ENCODE data around the gene CNTNAP3B.
"Not testable (repeated sequence)": the region's sequence is repeated elsewhere in the genome, so short reads cannot be mapped to it uniquely, and the experiment has no call there.

CNTNAP3B gene

DNA sequence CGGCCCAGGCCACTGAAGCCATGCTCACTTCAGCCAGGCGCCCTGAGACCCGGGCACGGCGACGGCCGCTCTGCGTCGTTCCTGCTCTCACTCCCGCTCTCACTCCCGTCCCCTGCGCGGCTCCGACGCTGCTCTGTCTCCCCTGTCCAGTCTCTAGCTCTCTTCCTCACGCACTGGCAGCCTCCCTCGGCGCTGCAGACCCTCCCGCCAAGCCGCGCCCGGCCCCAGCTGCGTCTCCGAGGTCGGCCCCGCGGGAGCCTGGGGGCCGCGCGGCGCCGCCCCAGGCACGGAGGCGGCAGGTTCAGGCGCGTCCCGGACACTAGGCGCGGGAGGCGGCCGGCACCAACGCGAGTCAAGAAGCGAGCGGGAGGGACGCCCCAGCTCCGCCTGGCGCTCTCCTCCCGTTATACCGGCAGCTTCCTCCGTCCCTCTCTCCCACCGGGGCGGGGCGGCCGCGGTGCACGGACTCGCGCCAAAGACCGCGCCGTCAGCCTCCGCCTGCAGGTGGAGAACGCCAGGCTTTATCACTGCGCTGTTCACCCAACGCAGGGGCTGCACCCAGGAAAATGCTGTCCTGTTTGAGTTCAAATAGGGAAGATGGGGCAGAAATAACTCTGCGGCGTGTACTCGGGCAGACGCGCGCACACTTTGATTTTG lies at the start of gene CNTNAP3B:
TSS of gene CNTNAP3B (minus strand) at position 354 of the 657 bp plus-strand sequence. CDS start at position 22, 332 bp downstream.
- DNase-seq = not testable (repeated sequence)

DNA sequence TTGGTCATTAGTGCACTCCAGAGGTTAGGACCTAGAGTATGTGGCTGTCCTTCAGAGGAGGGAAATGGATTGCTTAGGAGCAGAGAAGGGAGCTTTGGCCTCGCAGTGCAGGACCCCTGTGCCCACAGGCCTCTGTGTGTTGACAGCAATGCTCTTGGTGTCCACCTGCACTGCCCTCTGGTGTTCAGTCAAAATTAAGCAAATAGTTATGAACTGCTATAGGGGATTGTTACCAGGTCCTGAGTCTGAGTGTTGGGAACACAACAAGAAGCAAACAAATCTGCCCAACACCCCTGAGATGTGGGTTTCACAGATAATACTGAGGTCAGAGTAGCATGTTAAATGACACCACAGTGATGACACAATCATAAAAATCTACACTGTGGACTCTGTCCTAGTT lies 31.1 kb upstream of the CNTNAP3B start:
- DNase-seq = not testable (repeated sequence)

DNA sequence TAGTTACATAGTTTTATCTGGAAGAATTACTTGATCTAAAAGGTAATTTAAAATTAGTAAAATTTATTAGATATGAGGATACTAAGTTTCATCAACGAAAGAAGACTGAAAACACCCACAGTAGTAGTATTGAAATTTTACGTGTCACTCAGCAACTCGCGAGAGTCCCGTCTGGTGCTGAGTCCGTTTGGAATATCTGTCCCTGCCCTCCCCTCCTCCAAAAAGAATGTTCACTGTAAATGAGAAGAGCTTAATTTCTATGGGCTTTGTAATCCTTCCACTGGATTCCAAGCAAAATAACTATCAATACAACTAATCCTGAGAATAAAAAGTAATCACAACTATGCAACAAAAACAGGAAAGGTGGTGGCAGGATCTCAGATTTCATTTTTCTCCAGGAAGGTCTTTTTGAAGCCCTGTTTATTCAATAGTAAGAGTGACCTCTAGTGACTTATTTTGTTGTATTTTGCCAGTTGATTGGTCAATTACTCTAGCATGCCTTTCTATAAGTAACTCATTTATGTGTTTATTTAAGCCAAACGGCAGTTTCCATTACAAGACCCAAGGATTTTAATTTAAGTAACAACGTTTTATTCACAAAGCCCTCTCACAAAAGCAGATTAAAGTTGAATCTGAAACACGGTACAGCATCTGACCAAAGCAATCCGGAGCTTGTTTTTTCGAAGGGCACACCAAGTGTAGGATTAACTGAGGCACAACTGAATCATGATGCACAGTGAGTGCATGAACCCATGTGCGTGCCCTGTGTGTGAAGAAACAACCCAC lies 2.0 kb downstream of the CNTNAP3B start:
- not testable (repeated sequence) for DNase-seq

DNA sequence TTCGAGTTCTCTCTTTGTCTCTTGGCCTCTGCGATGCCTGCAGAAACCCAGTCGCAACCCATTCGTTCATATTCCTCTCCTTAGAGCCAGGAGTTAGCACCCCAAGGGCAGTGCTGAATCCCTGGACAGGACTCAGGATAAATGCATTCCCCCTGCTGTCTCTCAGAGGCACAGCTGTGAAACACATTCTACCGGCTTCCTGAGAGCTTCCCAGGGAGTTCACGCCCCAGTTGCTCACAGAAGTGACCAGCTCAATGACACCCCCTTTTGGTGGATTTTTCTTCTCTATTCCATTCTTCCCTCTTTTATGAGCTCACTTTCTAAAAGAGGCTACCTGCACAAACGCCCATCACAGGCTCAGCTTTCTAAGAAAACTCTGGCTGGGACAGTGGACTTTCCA lies 8.2 kb downstream of the CNTNAP3B start:
- DNase-seq = not testable (repeated sequence)

DNA sequence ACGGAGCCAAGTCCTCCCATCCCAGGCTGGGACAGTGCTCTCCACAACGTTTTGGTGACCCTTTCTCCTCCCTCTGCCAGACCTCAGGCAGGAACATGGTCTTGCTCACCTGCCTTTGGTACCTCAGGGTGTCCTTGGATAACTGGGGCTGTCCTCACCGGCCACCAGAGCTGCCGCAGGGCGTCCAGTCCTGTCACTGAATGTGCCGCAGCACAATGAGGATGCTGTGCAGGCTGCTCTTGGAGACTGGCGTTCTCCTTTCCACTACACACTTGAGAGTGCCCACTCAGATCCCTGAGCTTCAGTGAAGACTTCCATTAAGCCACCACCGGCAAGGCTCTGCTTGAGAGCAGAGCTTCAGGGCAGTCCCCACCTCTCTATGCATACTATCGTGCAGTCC lies 33.3 kb downstream of the CNTNAP3B start:
- not testable (repeated sequence) for DNase-seq

DNA sequence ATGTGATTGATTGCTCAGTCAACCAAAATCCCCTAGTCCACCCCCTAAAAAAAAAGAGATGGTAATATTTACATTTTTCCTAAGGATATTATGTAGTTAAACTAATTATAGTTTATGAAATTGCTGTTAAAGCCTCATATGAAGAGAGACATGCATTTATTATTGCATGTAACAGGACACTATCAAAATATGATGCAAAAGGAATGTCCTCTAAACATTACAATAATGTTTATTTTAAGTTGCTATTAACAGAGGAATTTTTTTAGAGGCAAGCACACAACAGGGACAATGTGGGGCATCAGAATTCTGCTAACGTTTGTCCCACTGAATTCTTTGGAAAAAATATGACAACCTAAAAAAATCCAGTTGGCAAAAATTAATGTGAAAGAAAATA lies 44.7 kb downstream of the CNTNAP3B start:
- not testable (repeated sequence) for DNase-seq

DNA sequence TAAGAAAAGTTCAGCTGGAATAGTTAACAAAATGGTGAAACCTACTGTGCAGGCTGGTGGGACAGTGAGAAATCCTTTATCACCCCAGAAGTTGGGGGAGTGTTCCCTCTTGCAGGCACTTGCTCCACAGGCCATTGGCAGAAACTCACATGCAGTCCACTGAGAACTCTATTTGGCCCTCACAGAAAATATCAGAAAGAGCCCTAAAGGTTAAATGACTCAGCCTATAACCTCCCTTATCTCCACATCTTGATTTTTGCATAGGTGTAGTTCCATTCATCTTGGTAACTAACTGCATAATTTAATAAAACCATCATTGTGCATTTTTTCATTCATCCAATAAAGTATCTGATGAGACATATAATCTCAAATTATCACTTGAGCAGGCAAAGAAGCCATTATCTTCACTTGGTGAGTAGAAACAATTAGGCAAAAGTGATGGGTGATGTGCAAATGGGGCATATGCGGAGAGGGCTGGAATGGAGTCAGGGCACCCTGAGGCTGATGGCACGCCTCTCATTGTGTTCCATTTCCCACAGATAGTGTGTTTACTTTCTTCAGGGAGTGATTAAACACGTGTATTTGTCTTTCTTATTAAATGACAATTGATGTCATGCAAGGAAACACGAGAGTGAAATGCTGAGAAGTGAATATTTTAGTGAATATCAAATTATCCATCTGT lies 45.2 kb downstream of the CNTNAP3B start:
- DNase-seq = not testable (repeated sequence)

DNA sequence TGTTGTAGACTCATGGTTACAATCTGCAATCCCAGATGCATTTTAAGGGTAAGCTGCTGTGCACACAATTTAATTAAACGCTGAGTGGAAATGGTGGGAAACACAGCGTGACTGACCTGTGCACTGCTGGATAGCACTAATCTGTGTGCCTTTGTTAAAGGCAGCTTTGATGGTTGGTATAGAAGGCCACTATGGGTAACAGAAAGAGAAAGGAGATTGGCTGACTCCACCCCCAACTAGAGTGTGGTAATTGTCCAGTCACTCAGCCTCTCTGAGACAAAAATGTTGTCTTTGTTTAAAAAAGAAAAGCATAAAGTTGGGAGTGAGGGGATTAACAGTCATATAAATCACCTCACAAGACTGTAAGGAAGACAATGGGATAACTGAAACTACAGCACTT lies 48.9 kb downstream of the CNTNAP3B start:
- not testable (repeated sequence) for DNase-seq

DNA sequence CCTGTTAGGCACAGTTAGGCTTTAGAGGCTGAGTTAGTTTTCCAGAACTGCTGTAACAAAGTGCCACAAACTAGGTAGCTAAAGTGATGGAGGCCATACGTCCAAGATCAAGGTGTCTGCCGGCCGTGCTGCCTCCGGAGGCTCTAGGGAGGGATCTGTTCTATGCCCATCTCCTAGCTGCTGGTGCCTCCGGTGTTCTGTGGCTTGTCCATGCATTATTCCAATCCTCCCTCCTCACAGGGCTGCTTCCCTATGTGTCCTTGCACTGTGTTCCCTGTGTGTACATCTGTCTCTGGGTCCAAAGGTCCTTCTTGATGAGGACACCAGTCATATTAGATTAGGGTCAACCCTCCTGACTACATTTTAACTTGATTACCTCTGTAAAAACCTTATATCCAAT lies 54.4 kb downstream of the CNTNAP3B start:
- DNase-seq = not testable (repeated sequence)

DNA sequence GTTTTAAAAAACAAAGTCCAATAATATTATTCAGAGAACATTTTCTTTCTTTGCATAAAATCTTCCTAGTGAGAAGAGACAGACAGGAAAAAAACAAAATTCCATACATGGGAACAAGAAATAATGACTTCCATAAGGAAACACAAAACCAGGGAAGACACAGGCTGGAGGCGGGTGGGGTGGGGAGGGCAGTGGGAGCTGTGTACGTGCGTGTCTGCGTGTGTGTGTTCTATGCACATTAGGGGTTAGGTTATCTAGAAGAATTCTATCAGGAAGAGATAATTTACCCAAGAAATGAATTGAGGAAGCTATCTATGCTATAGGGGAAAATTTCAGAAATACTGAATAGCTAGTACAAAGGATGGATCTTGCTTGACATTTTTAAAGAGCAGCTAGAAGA lies 58.2 kb downstream of the CNTNAP3B start:
- DNase-seq = not testable (repeated sequence)

DNA sequence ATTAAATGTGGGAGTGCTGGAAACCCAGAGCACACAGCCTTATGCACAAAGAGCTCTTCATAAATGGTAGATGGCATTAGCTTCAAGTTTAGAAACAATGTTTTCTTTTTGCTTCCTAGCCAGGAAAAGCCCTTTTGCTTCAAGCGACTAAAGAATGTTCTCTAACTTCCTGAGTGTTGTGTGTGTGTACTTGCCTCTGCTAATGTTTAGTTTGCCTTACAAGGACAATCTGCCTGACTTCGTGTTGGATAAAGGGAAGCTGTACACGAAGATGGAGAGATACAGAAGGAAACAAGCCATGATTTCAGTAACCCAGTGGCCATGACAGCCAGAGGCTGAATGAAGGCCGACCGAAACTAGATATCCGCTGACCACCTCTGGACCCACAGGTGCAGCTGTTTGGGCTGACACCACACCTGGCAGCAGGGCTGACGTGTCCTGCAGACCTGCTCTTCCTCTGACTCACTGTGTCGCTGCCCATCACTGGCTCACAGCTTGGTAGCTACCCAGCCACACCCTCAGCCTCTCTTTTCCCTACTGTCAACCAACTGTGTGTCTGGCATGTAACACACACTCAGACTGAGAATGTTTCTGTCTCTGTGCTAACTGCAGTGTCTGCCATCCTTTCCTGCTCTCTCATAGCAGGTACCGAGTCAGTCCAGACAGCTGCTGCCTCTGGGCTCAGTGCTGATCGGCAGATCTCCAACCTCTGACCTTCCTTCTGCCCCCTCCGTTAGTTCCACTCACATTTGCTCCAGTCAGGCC lies 59.0 kb downstream of the CNTNAP3B start:
- not testable (repeated sequence) for DNase-seq

DNA sequence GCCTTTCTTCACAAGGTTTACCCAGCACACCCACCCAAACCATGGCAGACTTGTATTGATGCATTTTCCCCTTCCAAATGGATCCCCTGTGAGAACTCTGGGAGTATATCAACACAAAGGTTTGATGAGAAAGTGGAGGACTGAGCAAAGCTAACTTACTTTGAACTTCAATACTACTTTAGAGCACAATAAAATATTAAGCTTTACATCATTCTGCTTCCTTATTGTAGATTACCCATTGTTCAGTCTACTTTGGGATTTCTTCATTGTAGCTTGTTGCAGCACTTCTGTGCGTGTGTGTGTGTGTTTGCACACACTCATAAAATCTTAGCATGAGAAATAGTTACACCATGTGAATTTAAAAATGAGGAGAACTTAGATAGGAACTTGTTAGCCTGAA lies 75.4 kb downstream of the CNTNAP3B start:
- DNase-seq = not testable (repeated sequence)

DNA sequence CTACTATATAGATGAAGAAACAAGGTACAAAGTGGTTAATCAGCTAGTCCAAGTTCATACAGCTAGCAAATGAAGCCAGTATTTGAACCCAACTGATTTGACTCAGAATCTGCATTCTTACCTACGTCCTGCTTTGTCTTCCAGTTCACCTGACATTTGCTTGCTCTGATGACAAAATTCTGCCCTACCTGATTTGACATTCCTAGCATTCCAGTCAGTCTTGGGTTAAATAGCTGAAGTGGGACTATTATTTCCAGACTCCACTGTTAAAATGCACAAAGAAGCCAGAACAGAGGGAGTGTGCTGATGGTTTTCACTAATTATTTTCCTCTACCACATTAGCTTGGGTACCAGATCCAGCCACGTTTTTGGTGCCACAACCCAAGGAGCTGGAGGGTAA lies 78.5 kb downstream of the CNTNAP3B start:
- not testable (repeated sequence) for DNase-seq

DNA sequence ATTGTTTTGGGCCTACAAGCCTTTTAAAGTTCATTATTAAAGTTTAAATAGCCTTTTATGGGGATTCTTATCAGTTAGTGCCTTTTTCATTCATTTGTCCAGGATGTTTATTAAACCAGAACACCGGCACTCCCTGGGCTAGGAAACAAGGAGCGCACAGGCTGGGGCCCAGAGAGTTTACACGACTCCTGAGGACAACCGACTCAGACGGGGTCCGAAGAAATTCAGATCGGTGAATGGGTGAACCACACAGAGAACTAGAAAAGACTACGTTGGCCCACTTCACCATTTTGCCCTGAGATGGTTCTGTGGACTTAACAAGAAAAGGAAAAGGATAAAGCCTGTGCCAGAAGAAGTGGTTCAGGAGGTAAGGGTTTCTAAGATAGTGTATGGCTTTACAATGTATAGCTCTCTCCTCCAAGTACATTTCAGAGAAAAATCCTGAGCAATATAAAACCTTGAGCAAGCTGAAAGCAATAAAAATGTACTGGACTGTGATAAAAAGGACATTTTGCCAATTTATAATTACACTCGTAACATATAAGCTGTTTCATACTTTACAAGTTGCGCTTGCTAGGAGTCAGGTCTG lies 84.7 kb downstream of the CNTNAP3B start:
- not testable (repeated sequence) for DNase-seq

DNA sequence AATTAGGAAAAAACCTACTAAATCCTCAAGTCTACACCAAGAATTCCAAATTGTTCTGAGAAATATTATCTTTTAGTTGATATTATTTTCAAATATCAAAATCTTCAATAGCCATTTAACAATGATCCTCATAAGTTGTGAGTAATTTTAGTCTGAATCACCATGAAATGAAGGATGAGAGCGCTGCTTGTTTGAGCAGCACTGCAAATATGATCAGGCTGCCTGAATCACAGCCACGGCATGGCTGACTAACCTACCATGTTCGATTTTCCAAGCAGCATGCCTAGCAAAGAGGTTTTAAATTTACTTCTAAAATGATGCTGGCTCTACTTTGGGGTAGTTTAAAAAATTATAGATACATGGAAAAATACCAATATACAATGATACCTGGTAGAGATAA lies 95.7 kb downstream of the CNTNAP3B start:
- DNase-seq = not testable (repeated sequence)

DNA sequence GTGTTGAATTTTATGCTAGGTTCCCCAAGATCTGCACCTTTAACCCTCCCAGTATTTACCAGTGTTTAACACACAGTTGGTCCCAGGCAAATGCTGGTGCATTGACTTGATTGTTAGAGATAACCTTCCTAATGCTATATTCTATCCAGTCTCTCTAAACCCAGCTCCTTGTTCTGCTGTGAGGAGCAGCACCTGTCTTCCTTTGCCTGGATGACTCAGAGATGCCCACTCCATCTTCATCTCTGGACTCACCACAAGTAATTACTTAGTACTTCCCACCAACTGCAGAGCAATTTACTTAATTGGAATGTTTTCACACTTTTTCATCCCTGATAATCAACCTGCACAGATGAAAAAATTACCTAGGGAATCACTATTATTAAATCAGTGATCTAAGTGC lies 108.6 kb downstream of the CNTNAP3B start:
- not testable (repeated sequence) for DNase-seq

DNA sequence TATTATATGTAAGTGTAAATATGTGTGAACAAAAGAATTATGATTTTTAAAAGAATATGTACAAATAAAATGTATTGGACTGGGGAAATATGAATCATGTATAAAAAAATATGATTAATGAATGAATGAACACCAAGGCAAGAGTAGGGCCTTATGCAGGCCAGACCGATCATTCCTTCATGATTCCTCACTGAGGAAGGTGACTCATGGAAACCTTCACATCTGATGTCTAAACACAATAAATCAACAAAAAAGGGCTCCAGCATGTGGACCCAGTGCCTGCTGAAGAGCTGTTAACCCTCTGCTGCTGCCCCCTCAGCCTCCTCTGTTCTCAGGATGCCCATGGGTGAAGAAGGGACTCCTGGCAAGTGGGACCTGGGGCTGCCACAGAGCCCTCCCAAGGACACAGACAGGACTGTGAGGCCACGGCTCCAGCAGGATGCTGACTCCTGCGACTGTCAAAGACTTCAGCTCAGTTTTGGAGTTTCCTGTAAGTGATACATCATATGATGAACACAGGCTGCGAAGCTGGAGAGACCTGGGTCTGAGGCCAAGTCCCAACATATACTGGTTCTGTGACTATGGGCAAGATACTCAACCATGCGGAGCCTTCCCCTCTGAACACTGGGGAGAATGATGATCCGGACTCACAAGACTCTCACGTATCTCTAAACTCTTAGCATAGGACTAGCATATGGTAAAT lies 110.9 kb downstream of the CNTNAP3B start:
- DNase-seq = not testable (repeated sequence)

DNA sequence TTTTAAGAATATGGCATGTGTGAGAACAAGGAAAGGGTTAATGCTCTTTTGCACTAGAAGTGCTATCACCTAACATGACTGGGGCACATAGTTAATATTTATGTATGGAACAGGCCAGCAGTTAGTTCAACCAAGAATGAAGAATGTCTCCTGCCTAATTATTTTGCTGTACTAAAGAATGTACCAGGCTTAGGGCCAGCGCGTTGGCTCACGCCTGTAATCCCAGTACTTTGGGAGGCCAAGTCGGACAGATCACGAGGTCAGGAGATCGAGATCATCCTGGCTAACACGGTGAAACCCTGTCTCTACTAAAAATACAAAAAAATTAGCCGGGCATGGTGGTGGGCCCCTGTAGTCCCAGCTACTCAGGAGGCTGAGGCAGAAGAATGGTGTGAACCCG lies 114.9 kb downstream of the CNTNAP3B start:
- DNase-seq = not testable (repeated sequence)

DNA sequence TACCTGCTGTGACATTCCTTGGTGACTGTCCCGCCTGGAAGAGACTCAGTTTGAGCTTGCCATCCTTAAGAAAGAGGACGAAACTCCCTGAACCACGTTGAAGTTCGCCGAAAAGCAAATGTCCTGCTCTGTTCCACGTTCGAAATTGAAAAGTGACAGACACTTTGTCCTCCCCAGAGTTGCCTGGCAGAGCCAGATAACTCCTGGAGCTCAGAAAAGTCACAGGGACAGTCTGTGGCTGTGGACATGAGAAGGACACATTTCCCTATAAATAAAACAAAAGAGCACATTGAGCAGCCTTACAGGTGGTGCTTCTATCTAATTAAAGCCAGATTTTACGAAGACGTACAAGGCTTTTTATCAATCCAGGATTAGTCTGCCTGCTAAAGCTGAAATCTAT lies 137.6 kb downstream of the CNTNAP3B start:
- DNase-seq = not testable (repeated sequence)

DNA sequence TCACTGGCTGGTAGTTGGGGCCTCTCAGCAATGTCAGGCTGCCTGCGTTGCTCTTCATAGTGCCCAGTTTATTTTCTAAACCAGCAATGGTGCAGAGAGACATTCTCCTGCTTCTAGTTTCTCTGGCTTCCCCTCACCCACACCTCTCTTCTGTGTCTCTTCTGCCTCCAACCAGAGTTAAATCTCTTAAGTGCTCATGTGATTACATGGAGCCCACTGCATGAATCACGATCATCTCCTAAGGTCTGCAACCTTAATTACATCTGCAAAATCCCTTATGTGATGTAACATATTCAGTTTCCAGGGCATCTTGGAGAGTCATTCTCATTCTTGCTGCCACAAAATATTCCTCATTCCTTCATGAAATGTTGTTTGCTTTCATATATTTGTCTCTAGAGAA lies 149.0 kb downstream of the CNTNAP3B start:
- DNase-seq = not testable (repeated sequence)

DNA sequence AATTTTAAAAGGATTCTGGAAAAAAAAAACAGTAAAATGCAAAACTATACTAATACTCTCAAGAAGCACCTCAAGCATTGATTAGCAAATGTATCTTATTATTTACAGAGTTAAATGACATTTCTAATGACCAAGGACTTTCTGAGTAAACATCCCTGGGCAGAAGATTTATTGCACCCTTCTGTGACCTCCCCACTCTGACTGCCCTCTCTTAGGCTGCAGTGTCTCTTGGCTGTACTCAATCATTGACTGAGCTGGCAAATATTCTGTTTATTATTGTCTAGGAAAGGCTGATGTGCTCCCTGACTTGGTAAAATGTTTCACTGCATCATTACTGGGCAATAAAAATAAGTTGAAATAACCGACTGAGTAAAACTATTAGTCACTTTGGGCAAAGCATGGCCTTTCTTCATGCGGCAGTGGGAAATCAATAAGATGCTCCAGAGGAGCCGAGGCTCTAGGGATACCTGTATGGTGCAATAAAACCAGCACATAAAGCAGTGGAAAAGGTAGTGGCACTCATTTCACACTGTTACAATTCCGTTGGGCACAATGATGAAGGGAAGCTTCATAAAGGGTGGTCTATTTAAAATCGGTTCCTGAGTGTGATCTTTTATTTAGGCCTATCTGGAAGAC lies 151.1 kb downstream of the CNTNAP3B start:
- not testable (repeated sequence) for DNase-seq

All from activated CD4-positive, alpha-beta T cell treated with anti-CD3 and anti-CD28 coated beads, Interleukin-2, amount 50 U/mL, for 4 hours (primary cell).